ENCODE measurements around the gene SLC1A1. TPM values are rescaled to one million over a fixed set of nuclear protein-coding genes. Genes with fewer than 3 reads are reported as not detected.

The SLC1A1 gene
- total RNA-seq, 1 experiment from 2014 or later = 3.2 TPM

DNA sequence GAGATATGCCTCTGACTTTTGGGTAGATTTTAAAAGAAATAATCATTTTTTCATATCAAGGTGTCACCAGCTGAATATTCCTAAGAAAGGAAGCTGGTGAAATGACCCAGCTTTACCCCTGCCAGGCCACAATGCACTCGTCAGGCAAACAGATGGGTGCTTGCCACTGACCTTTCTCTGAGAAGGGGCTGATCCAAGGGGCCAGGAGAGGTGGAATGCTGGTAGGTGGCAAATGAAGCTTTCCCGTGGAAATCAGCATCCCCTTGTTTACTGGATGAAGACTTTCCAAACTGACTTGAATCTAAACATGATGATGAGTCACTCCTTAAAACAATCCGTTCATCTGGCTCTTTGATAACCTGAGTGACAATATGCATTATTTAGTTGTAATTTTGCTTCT lies 127.5 kb downstream of the SLC1A1 start:
- no peak overlapping the region for H3K27ac ChIP-seq (ENCODE audit: low read length)
- H3K9ac ChIP-seq (ENCODE audit: low read length) = no peak overlapping the region
- ATAC-seq (no peak), DNase-seq (no peak)
- H3K4me2 ChIP-seq (ENCODE audit: low read length) = no peak overlapping the region
- intact Hi-C loops (cut with micrococcal nuclease) = no loop called here
- H3K9me3 ChIP-seq (ENCODE audit: low read length) = no peaks in the 10 kb centered on the region
- POLR2A ChIA-PET (ENCODE audit: unreplicated experiment) = no interaction called here
- BruUV-seq (replicated peaks) = no TSS peak
- H3K9me2 ChIP-seq (replicated peaks; ENCODE audit: low read length) = no peaks in the 10 kb centered on the region
- H3K27me3 ChIP-seq (ENCODE audit: low read length) = no peaks in the 10 kb centered on the region
- CTCF ChIA-PET = no interaction called here
- no peaks in the 10 kb centered on the region for H4K20me1 ChIP-seq (ENCODE audit: low read length)
- no peak overlapping the region for H3K4me3 ChIP-seq (ENCODE audit: low read length)
- no peaks in the 10 kb centered on the region for H3K79me2 ChIP-seq (ENCODE audit: low read length)
- no peak overlapping the region for H2AFZ ChIP-seq (ENCODE audit: low read length)
- H3K36me3 ChIP-seq (ENCODE audit: low read depth, low read length) = no peaks in the 10 kb centered on the region
- no peaks in the 10 kb centered on the region for H3K4me1 ChIP-seq (ENCODE audit: insufficient read depth, low read length)
- H3F3A ChIP-seq (ENCODE audit: low read length, unreplicated experiment) = no peaks in the 10 kb centered on the region
- TF ChIP-seq, protein P1, sequence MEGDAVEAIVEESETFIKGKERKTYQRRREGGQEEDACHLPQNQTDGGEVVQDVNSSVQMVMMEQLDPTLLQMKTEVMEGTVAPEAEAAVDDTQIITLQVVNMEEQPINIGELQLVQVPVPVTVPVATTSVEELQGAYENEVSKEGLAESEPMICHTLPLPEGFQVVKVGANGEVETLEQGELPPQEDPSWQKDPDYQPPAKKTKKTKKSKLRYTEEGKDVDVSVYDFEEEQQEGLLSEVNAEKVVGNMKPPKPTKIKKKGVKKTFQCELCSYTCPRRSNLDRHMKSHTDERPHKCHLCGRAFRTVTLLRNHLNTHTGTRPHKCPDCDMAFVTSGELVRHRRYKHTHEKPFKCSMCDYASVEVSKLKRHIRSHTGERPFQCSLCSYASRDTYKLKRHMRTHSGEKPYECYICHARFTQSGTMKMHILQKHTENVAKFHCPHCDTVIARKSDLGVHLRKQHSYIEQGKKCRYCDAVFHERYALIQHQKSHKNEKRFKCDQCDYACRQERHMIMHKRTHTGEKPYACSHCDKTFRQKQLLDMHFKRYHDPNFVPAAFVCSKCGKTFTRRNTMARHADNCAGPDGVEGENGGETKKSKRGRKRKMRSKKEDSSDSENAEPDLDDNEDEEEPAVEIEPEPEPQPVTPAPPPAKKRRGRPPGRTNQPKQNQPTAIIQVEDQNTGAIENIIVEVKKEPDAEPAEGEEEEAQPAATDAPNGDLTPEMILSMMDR (conservative IDR thresholded peaks at IDR 0.05; ENCODE audit: low read depth, low read length) = no peak
- no peak for TF ChIP-seq EZH2 (IDR thresholded peaks at IDR 0.05; ENCODE audit: low read length, unreplicated experiment)
- no peak for TF ChIP-seq EZH2phosphoT487 (IDR thresholded peaks at IDR 0.05; ENCODE audit: borderline replicate concordance, low read length)

DNA sequence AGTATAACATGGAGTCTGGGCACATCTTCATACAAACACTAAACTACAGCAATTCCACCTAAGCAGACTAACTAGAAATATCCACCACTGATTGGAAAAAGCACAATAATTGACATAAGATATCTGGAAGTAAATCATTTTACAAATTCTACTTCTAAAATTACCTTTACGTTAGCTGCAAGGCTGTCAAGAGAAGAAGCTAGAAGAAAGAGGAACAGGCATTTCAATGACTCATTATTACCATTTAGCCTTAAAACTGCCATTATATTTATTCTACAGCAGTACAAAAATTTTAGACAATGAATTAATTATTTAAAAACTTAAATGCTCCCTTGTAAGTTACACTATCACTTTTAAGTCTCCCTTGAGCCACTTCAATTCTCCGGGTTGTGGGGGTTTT lies 128.4 kb downstream of the SLC1A1 start:
- no TSS peak for BruUV-seq (replicated peaks)
- intact Hi-C loops (cut with micrococcal nuclease) = no loop called here

DNA sequence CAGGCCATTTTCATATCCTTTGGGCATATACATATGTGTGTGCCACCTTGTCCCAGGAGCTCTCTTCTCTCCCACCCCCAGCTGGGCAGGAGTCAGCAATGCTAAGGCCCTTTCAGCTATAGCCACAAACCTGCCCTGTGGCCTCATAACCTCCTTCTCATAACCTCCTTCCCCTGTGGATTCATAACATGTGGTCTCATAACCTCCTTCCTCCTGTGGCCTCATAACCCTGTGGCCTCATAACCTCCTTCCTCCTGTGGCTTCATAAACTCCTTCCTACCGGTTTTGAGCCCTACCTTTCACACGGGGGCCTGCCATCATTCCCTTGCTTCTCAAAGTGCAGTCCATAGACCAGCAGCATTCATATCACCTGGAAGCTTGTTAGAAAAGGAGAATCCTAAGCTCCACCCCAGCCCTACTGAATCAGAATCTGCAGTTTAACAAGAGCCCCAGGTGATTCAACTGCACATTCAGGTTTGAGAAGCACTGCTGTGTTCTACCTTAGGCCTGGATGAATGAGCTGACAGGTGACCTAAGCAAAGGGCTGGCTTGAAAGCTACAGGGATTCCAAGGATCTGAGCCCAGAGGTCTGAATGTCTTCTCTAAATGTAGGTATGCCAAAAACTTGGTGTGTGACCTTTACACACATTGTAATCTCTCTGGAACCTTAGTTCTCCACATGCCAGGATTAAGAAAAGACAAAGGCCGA lies 129.9 kb downstream of the SLC1A1 start:
- no TSS peak for BruUV-seq (replicated peaks)
- CTCF ChIA-PET = no interaction called here
- no peaks in the 10 kb centered on the region for H3K79me2 ChIP-seq (ENCODE audit: low read length)
- H3K36me3 ChIP-seq (ENCODE audit: low read depth, low read length) = no peaks in the 10 kb centered on the region
- DNase-seq (peak; percentile 18), ATAC-seq (peak; percentile 27; the same call in 1 of the 2 replicates)
- H4K20me1 ChIP-seq (ENCODE audit: low read length) = no peaks in the 10 kb centered on the region
- H3K9me2 ChIP-seq (replicated peaks; ENCODE audit: low read length) = no peaks in the 10 kb centered on the region
- H3F3A ChIP-seq (ENCODE audit: low read length, unreplicated experiment) = no peaks in the 10 kb centered on the region
- intact Hi-C loops (cut with micrococcal nuclease) = no loop called here
- POLR2A ChIA-PET (ENCODE audit: unreplicated experiment) = no interaction called here
- no peak overlapping the region for H3K27ac ChIP-seq (ENCODE audit: low read length)
- H3K27me3 ChIP-seq (ENCODE audit: low read length) = no peaks in the 10 kb centered on the region
- no peaks in the 10 kb centered on the region for H3K4me1 ChIP-seq (ENCODE audit: insufficient read depth, low read length)
- H3K4me3 ChIP-seq (ENCODE audit: low read length) = no peak overlapping the region
- no peaks in the 10 kb centered on the region for H3K9me3 ChIP-seq (ENCODE audit: low read length)
- TF ChIP-seq EZH2phosphoT487 (IDR thresholded peaks at IDR 0.05; ENCODE audit: borderline replicate concordance, low read length) = no peak
- TF ChIP-seq EZH2 (IDR thresholded peaks at IDR 0.05; ENCODE audit: low read length, unreplicated experiment) = no peak
- TF ChIP-seq, protein P1 (conservative IDR thresholded peaks at IDR 0.05; ENCODE audit: low read depth, low read length) = no peak
- H3K9ac ChIP-seq (ENCODE audit: low read length) = no peak overlapping the region
- H2AFZ ChIP-seq (ENCODE audit: low read length) = no peak overlapping the region
- H3K4me2 ChIP-seq (ENCODE audit: low read length) = no peak overlapping the region

More for the DNA sequence above, 128.4 kb downstream of the SLC1A1 start:
- no peaks in the 10 kb centered on the region for H3K9me2 ChIP-seq (replicated peaks; ENCODE audit: low read length)
- H3K27me3 ChIP-seq (ENCODE audit: low read length) = no peaks in the 10 kb centered on the region
- no peaks in the 10 kb centered on the region for H4K20me1 ChIP-seq (ENCODE audit: low read length)
- TF ChIP-seq EZH2phosphoT487 (IDR thresholded peaks at IDR 0.05; ENCODE audit: borderline replicate concordance, low read length) = no peak
- no peak overlapping the region for H3K4me2 ChIP-seq (ENCODE audit: low read length)
- H3K9me3 ChIP-seq (ENCODE audit: low read length) = no peaks in the 10 kb centered on the region
- no peak overlapping the region for H3K4me3 ChIP-seq (ENCODE audit: low read length)
- POLR2A ChIA-PET (ENCODE audit: unreplicated experiment) = no interaction called here
- no peaks in the 10 kb centered on the region for H3K4me1 ChIP-seq (ENCODE audit: insufficient read depth, low read length)
- CTCF ChIA-PET = no interaction called here
- no peaks in the 10 kb centered on the region for H3K36me3 ChIP-seq (ENCODE audit: low read depth, low read length)
- ATAC-seq = no peak
- H3K9ac ChIP-seq (ENCODE audit: low read length) = no peak overlapping the region
- no peaks in the 10 kb centered on the region for H3K79me2 ChIP-seq (ENCODE audit: low read length)
- H2AFZ ChIP-seq (ENCODE audit: low read length) = no peak overlapping the region
- H3F3A ChIP-seq (ENCODE audit: low read length, unreplicated experiment) = no peaks in the 10 kb centered on the region
- no peak overlapping the region for H3K27ac ChIP-seq (ENCODE audit: low read length)
- no peak for DNase-seq
